ENCODE results near the gene OR5L1. TPM values are rescaled to one million over a fixed set of nuclear protein-coding genes. Genes with fewer than 3 reads are reported as not detected.

The OR5L1 gene
- total RNA-seq, 1 experiment from 2014 or later: not detected

- Histone ChIP-seq H3K9ac (ENCODE audit: low read length) (no peak overlapping the region), H3K4me3 (replicated peaks in 1 of 2; ENCODE audit: low read depth in 1 of 2, low read length in 2 of 2) (no peak overlapping the region), H3K4me2 (ENCODE audit: low read length) (no peak overlapping the region), H3K36me3 (ENCODE audit: control insufficient read depth in 1 of 2, insufficient read depth in 2 of 2, low read length in 2 of 2) (no peaks in the 10 kb centered on the region), H3K9me3 (ENCODE audit: control insufficient read depth in 1 of 2, insufficient read depth in 1 of 2, low read depth in 1 of 2, low read length in 2 of 2) (peaks cover 7 to 8% of the 10 kb centered on the region in 2 experiments; a peak in 2 of 4 replicates), H3K79me2 (ENCODE audit: insufficient read depth, low read length) (no peaks in the 10 kb centered on the region), H2AFZ (ENCODE audit: low read depth, low read length, poor library complexity, severe bottlenecking) (no peak overlapping the region), H4K20me1 (ENCODE audit: insufficient read depth) (no peaks in the 10 kb centered on the region), H3K9me2 (ENCODE audit: insufficient read depth) (no peaks in the 10 kb centered on the region), H3K27me3 (ENCODE audit: insufficient read depth, low read length) (no peaks in the 10 kb centered on the region), H3K27ac (ENCODE audit: low read depth, low read length) (no peak overlapping the region), H3K4me1 (ENCODE audit: control insufficient read depth in 1 of 2, insufficient read depth in 2 of 2, low read length in 2 of 2) (no peaks in the 10 kb centered on the region)
- CTCF ChIA-PET: no interaction called here
- no TSS peak for BruUV-seq (replicated peaks)
- POLR2A ChIA-PET: no interaction called here
- intact Hi-C loops (cut with micrococcal nuclease): loop anchor here (5.0 kb wide), 1 partner anchor 85 kb away; no protein-coding TSS in a partner anchor
- DNase-seq (ENCODE audit: low read depth, low spot score) (no peak), ATAC-seq (no peak)
- RAD21 ChIA-PET (ENCODE audit: low non-redundant PET in 1 of 2, low total read pairs in 2 of 2, uncharacterized antibody in 2 of 2, unreplicated experiment in 2 of 2): no interaction called here
- TF ChIP-seq RAD21 (IDR thresholded peaks at IDR 0.05; ENCODE audit: low read depth) (no peak), SRF (IDR thresholded peaks at IDR 0.05; ENCODE audit: low read depth) (no peak), POLR2A (IDR thresholded peaks at IDR 0.05; ENCODE audit: borderline replicate concordance, extremely low read depth, insufficient read depth, insufficient read length) (no peak), CEBPB (IDR thresholded peaks at IDR 0.05; ENCODE audit: low read depth) (no peak)
These were observed 41.0 kb downstream of the OR5L1 start for GRCh38 chr11:55852141-55852540.

- H3K27ac ChIP-seq (ENCODE audit: low read depth, low read length): no peak overlapping the region
- no peak overlapping the region for H3K4me3 ChIP-seq (replicated peaks in 1 of 2; ENCODE audit: low read depth in 1 of 2, low read length in 2 of 2)
- no peak overlapping the region for H3K4me2 ChIP-seq (ENCODE audit: low read length)
- ChIA-PET RAD21 (ENCODE audit: low non-redundant PET in 1 of 2, low total read pairs in 2 of 2, uncharacterized antibody in 2 of 2, unreplicated experiment in 2 of 2) (no interaction called here), POLR2A (no interaction called here), CTCF (no interaction called here)
- intact Hi-C loops (cut with micrococcal nuclease): loop anchor here (5.0 kb wide), 1 partner anchor 87 kb away; no protein-coding TSS in a partner anchor
- H4K20me1 ChIP-seq (ENCODE audit: insufficient read depth): no peaks in the 10 kb centered on the region
- H3K36me3 ChIP-seq (ENCODE audit: control insufficient read depth in 1 of 2, insufficient read depth in 2 of 2, low read length in 2 of 2): no peaks in the 10 kb centered on the region
- H3K9me2 ChIP-seq (ENCODE audit: insufficient read depth): no peaks in the 10 kb centered on the region
- H3K79me2 ChIP-seq (ENCODE audit: insufficient read depth, low read length): no peaks in the 10 kb centered on the region
- H3K9me3 ChIP-seq (ENCODE audit: control insufficient read depth in 1 of 2, insufficient read depth in 1 of 2, low read depth in 1 of 2, low read length in 2 of 2): peaks cover 8 to 11% of the 10 kb centered on the region in 2 experiments; a peak in 2 of 4 replicates
- no peaks in the 10 kb centered on the region for H3K4me1 ChIP-seq (ENCODE audit: control insufficient read depth in 1 of 2, insufficient read depth in 2 of 2, low read length in 2 of 2)
- DNase-seq (ENCODE audit: low read depth, low spot score) (no peak), ATAC-seq (no peak)
- no peak overlapping the region for H2AFZ ChIP-seq (ENCODE audit: low read depth, low read length, poor library complexity, severe bottlenecking)
- TF ChIP-seq ZNF274 (IDR thresholded peaks at IDR 0.05; ENCODE audit: low read depth, low read length) (no peak), YY1 (IDR thresholded peaks at IDR 0.05; ENCODE audit: extremely low read depth, insufficient replicate concordance, low read depth, low read length) (no peak), POLR2A (IDR thresholded peaks at IDR 0.05; ENCODE audit: borderline replicate concordance, extremely low read depth, insufficient read depth, insufficient read length) (no peak)
- no peak overlapping the region for H3K9ac ChIP-seq (ENCODE audit: low read length)
- BruUV-seq (replicated peaks): no TSS peak
- no peaks in the 10 kb centered on the region for H3K27me3 ChIP-seq (ENCODE audit: insufficient read depth, low read length)
These were observed 43.5 kb downstream of the OR5L1 start for GRCh38 chr11:55854704-55855103.

Other genes starting within 250 kb of the OR5L1 start
- gene OR4C16, start 239.2 kb upstream of the OR5L1 start, total RNA-seq (2021; ENCODE audit: unreplicated experiment): not detected
- gene OR4C11, start 203.7 kb upstream of the OR5L1 start, total RNA-seq (2021; ENCODE audit: unreplicated experiment): not detected
- not detected for gene OR4P4, start 176.3 kb upstream of the OR5L1 start, total RNA-seq (2021; ENCODE audit: unreplicated experiment)
- not detected for gene OR4S2, start 163.0 kb upstream of the OR5L1 start, total RNA-seq (2021; ENCODE audit: unreplicated experiment)
- not detected for gene OR4C6, start 149.2 kb upstream of the OR5L1 start, total RNA-seq (2021; ENCODE audit: unreplicated experiment)
- gene OR5D13, start 37.9 kb upstream of the OR5L1 start, total RNA-seq (2021; ENCODE audit: unreplicated experiment): not detected
- not detected for gene OR5D14, start 15.8 kb upstream of the OR5L1 start, total RNA-seq (2021; ENCODE audit: unreplicated experiment)
- gene OR5D18, start 8.3 kb downstream of the OR5L1 start, total RNA-seq (2021; ENCODE audit: unreplicated experiment): not detected
- not detected for gene OR5L2, start 15.9 kb downstream of the OR5L1 start, total RNA-seq (2021; ENCODE audit: unreplicated experiment)
- gene OR5D16, start 27.4 kb downstream of the OR5L1 start, total RNA-seq (2021; ENCODE audit: unreplicated experiment): not detected
- not detected for gene TRIM51, start 71.9 kb downstream of the OR5L1 start, total RNA-seq (2021; ENCODE audit: unreplicated experiment)
- gene OR5W2, start 103.2 kb downstream of the OR5L1 start, total RNA-seq (2021; ENCODE audit: unreplicated experiment): not detected
- gene OR5I1, start 125.0 kb downstream of the OR5L1 start, total RNA-seq (2021; ENCODE audit: unreplicated experiment): not detected
- not detected for gene OR10AG1, start 158.6 kb downstream of the OR5L1 start, total RNA-seq (2021; ENCODE audit: unreplicated experiment)
- gene OR5F1, start 183.3 kb downstream of the OR5L1 start, total RNA-seq (2021; ENCODE audit: unreplicated experiment): not detected
- not detected for gene OR5AS1, start 216.3 kb downstream of the OR5L1 start, total RNA-seq (2021; ENCODE audit: unreplicated experiment)